ENCODE results near the gene APMAP. TPM values are rescaled to one million over a fixed set of nuclear protein-coding genes. Genes with fewer than 3 reads are reported as not detected.

APMAP gene
- total and polyA plus RNA-seq, 4 donors = 132 to 378 (median 234) TPM

DNA sequence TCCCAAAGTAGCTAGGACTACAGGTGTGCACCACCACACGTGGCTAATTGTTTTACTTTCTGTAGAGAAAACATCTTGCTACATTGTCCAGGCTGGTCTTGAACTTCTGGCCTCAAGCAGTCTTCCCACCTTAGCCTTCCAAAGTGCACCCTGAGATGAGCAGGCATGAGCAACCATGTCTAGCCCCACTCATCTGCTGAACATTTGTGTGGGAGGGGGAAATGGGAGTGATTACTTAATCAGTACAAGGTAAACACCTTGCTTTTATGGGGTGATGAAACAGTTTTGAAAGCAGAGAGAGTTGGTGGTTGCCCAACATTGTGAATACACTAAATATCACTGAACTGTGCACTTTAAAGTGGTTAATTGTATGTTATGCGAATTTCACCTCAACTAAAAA is 5.3 kb downstream of the APMAP start (continued):
- TF ChIP-seq, protein P1, sequence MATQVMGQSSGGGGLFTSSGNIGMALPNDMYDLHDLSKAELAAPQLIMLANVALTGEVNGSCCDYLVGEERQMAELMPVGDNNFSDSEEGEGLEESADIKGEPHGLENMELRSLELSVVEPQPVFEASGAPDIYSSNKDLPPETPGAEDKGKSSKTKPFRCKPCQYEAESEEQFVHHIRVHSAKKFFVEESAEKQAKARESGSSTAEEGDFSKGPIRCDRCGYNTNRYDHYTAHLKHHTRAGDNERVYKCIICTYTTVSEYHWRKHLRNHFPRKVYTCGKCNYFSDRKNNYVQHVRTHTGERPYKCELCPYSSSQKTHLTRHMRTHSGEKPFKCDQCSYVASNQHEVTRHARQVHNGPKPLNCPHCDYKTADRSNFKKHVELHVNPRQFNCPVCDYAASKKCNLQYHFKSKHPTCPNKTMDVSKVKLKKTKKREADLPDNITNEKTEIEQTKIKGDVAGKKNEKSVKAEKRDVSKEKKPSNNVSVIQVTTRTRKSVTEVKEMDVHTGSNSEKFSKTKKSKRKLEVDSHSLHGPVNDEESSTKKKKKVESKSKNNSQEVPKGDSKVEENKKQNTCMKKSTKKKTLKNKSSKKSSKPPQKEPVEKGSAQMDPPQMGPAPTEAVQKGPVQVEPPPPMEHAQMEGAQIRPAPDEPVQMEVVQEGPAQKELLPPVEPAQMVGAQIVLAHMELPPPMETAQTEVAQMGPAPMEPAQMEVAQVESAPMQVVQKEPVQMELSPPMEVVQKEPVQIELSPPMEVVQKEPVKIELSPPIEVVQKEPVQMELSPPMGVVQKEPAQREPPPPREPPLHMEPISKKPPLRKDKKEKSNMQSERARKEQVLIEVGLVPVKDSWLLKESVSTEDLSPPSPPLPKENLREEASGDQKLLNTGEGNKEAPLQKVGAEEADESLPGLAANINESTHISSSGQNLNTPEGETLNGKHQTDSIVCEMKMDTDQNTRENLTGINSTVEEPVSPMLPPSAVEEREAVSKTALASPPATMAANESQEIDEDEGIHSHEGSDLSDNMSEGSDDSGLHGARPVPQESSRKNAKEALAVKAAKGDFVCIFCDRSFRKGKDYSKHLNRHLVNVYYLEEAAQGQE (IDR thresholded peaks at IDR 0.05) = no peak
- TF ChIP-seq JUND (IDR thresholded peaks at IDR 0.05) (peak in 1 of 2 donors; percentile 48), GABPA (IDR thresholded peaks at IDR 0.05 in 1 of 2, conservative IDR thresholded peaks at IDR 0.05 in 1 of 2) (no peak), TAF1 (conservative IDR thresholded peaks at IDR 0.05) (no peak)

DNA sequence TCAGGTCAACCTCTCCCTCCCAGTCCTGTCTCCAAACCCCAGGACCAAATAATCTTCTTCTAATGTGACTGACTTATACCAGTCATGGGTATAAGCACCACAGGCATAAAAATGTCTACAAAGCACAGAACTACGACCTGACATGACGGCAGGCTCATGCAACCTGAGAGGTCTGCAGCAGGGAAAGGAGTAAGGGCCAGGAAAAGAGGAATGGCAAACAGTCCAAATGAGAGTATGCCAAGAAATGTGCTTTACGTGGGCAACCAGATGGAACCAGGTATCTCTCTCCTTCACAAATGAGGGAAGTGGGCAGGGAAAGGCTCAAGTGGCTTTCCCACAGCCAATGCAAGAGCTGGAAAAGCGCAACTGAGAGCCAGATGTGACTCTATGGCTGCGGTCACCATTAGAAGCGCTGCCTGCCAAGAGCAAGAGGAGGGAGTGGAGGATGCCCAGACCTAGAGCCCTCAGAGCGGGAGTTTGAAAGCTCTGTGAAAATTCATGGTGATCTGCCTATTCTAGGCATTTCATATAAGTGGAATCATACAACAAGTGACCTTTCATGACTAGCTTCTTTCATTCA is 6.0 kb downstream of the APMAP start:
- Histone ChIP-seq H3K27me3 (ENCODE audit: control insufficient read depth in 4 of 4, insufficient read depth in 4 of 4, low read length in 3 of 4) (no peaks in the 10 kb centered on the region), H3K9ac (ENCODE audit: low read depth in 1 of 2, low read length in 2 of 2) (no peak overlapping the region), H3K27ac (ENCODE audit: low read depth in 1 of 2, low read length in 2 of 2) (peak overlapping the region; percentile 45 to 93), H3K36me3 (ENCODE audit: control insufficient read depth in 4 of 4, insufficient read depth in 3 of 4, low read depth in 1 of 4, low read length in 3 of 4) (peaks cover 0 to 10% (median 5%) of the 10 kb centered on the region in 4 donors), H3K9me3 (ENCODE audit: control insufficient read depth in 4 of 4, low read length in 3 of 4) (no peaks in the 10 kb centered on the region), H3K4me3 (ENCODE audit: low read depth in 1 of 3, low read length in 3 of 3) (no peak overlapping the region), H3K4me1 (ENCODE audit: control insufficient read depth in 4 of 4, insufficient read depth in 4 of 4, low read length in 3 of 4) (peaks cover 12 to 81% (median 64%) of the 10 kb centered on the region in 4 donors)
- DNase-seq (ENCODE audit: low spot score) = no peak
- TF ChIP-seq YY1 (IDR thresholded peaks at IDR 0.05) = no peak
- no peak for TF ChIP-seq HNF4A (conservative IDR thresholded peaks at IDR 0.05)
- WGBS = 71% methylated on average over 7 of the region's 7 CpGs

DNA sequence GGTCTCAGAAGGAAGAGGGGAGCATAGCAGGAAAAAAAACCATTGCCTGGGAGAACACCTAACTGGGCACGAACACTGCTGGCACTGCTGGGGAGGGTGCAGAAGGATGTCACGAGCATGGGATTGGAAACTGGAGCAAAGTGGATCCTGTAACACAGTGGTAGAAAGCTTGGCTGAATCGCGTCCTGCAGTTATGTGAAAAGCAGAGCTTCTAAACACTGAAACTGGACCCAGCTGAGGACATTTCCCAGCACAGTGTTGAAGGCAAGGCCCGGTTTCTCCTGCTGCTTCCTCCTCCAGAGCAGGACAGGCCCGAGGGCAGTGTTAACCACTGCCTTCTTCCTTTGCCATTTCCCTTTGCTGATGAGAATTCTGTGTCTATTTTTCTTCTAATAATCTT is 6.7 kb downstream of the APMAP start:
- 42% methylated on average over 6 of the region's 6 CpGs for WGBS
- no peak for TF ChIP-seq YY1 (IDR thresholded peaks at IDR 0.05)
- no peak for TF ChIP-seq RAD21 (IDR thresholded peaks at IDR 0.05)
- no peak for TF ChIP-seq FOXA1 (IDR thresholded peaks at IDR 0.05)
- TF ChIP-seq JUND (IDR thresholded peaks at IDR 0.05) = no peak
- TF ChIP-seq, protein P2, sequence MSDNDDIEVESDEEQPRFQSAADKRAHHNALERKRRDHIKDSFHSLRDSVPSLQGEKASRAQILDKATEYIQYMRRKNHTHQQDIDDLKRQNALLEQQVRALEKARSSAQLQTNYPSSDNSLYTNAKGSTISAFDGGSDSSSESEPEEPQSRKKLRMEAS (IDR thresholded peaks at IDR 0.05) = no peak
- no peak for TF ChIP-seq TAF1 (conservative IDR thresholded peaks at IDR 0.05)
- TF ChIP-seq, protein P3, sequence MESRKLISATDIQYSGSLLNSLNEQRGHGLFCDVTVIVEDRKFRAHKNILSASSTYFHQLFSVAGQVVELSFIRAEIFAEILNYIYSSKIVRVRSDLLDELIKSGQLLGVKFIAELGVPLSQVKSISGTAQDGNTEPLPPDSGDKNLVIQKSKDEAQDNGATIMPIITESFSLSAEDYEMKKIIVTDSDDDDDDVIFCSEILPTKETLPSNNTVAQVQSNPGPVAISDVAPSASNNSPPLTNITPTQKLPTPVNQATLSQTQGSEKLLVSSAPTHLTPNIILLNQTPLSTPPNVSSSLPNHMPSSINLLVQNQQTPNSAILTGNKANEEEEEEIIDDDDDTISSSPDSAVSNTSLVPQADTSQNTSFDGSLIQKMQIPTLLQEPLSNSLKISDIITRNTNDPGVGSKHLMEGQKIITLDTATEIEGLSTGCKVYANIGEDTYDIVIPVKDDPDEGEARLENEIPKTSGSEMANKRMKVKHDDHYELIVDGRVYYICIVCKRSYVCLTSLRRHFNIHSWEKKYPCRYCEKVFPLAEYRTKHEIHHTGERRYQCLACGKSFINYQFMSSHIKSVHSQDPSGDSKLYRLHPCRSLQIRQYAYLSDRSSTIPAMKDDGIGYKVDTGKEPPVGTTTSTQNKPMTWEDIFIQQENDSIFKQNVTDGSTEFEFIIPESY (IDR thresholded peaks at IDR 0.05) = no peak
- TF ChIP-seq NR2F2 (IDR thresholded peaks at IDR 0.05) = no peak
- TF ChIP-seq, protein P4, sequence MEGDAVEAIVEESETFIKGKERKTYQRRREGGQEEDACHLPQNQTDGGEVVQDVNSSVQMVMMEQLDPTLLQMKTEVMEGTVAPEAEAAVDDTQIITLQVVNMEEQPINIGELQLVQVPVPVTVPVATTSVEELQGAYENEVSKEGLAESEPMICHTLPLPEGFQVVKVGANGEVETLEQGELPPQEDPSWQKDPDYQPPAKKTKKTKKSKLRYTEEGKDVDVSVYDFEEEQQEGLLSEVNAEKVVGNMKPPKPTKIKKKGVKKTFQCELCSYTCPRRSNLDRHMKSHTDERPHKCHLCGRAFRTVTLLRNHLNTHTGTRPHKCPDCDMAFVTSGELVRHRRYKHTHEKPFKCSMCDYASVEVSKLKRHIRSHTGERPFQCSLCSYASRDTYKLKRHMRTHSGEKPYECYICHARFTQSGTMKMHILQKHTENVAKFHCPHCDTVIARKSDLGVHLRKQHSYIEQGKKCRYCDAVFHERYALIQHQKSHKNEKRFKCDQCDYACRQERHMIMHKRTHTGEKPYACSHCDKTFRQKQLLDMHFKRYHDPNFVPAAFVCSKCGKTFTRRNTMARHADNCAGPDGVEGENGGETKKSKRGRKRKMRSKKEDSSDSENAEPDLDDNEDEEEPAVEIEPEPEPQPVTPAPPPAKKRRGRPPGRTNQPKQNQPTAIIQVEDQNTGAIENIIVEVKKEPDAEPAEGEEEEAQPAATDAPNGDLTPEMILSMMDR (IDR thresholded peaks at IDR 0.05; ENCODE audit: low read depth, low read length, missing input control) = no peak
- TF ChIP-seq, protein P5, sequence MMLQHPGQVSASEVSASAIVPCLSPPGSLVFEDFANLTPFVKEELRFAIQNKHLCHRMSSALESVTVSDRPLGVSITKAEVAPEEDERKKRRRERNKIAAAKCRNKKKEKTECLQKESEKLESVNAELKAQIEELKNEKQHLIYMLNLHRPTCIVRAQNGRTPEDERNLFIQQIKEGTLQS (IDR thresholded peaks at IDR 0.05) = no peak
- no peak for TF ChIP-seq HNF4A (conservative IDR thresholded peaks at IDR 0.05)
- TF ChIP-seq EGR1 (IDR thresholded peaks at IDR 0.05; ENCODE audit: low read depth in 2 of 2) = no peak
- no peak for TF ChIP-seq GABPA (IDR thresholded peaks at IDR 0.05 in 1 of 2, conservative IDR thresholded peaks at IDR 0.05 in 1 of 2)
- Histone ChIP-seq H3K36me3 (ENCODE audit: control insufficient read depth in 4 of 4, insufficient read depth in 3 of 4, low read depth in 1 of 4, low read length in 3 of 4) (peaks cover 2 to 17% (median 10%) of the 10 kb centered on the region in 4 donors), H3K9me3 (ENCODE audit: control insufficient read depth in 4 of 4, low read length in 3 of 4) (no peaks in the 10 kb centered on the region), H3K4me3 (ENCODE audit: low read depth in 1 of 3, low read length in 3 of 3) (no peak overlapping the region), H3K27me3 (ENCODE audit: control insufficient read depth in 4 of 4, insufficient read depth in 4 of 4, low read length in 3 of 4) (no peaks in the 10 kb centered on the region), H3K27ac (ENCODE audit: low read depth in 1 of 2, low read length in 2 of 2) (peak overlapping the region; percentile 45 to 93), H3K9ac (ENCODE audit: low read depth in 1 of 2, low read length in 2 of 2) (no peak overlapping the region), H3K4me1 (ENCODE audit: control insufficient read depth in 4 of 4, insufficient read depth in 4 of 4, low read length in 3 of 4) (peaks cover 12 to 75% (median 64%) of the 10 kb centered on the region in 4 donors)
- no peak for DNase-seq (ENCODE audit: low spot score)

Measured in liver (tissue), 9 donors.